ENCODE results near the gene NKD1. TPM values are rescaled to one million over a fixed set of nuclear protein-coding genes. Genes with fewer than 3 reads are reported as not detected.

The NKD1 gene
- total RNA-seq, 1 donor = under 0.01 TPM

GRCh38 chr16:50694206-50694605 is 146.0 kb downstream of the NKD1 start:
- Histone ChIP-seq H3K4me3 (ENCODE audit: insufficient read depth, low read length) (no peak overlapping the region), H4K20me1 (ENCODE audit: insufficient read depth, low read length) (no peaks in the 10 kb centered on the region), H3K4me1 (ENCODE audit: insufficient read depth, low read length) (peaks cover 7% of the 10 kb centered on the region), H2AFZ (ENCODE audit: low read length) (no peak overlapping the region), H3K9me3 (ENCODE audit: low read depth, low read length) (no peaks in the 10 kb centered on the region), H3K27ac (ENCODE audit: low read depth, low read length) (no peak overlapping the region), H3K27me3 (ENCODE audit: insufficient read depth, low read length) (peaks cover 25% of the 10 kb centered on the region), H3K36me3 (ENCODE audit: insufficient read depth, low read length) (no peaks in the 10 kb centered on the region), H3K4me2 (ENCODE audit: insufficient read depth, low read length) (no peak overlapping the region), H3K79me2 (ENCODE audit: insufficient read depth, low read length) (no peaks in the 10 kb centered on the region)
- TF ChIP-seq, protein P1, sequence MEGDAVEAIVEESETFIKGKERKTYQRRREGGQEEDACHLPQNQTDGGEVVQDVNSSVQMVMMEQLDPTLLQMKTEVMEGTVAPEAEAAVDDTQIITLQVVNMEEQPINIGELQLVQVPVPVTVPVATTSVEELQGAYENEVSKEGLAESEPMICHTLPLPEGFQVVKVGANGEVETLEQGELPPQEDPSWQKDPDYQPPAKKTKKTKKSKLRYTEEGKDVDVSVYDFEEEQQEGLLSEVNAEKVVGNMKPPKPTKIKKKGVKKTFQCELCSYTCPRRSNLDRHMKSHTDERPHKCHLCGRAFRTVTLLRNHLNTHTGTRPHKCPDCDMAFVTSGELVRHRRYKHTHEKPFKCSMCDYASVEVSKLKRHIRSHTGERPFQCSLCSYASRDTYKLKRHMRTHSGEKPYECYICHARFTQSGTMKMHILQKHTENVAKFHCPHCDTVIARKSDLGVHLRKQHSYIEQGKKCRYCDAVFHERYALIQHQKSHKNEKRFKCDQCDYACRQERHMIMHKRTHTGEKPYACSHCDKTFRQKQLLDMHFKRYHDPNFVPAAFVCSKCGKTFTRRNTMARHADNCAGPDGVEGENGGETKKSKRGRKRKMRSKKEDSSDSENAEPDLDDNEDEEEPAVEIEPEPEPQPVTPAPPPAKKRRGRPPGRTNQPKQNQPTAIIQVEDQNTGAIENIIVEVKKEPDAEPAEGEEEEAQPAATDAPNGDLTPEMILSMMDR (IDR thresholded peaks at IDR 0.05; ENCODE audit: extremely low read depth, low read depth, low read length) = no peak
- DNase-seq (ENCODE audit: insufficient read length, low spot score, missing footprints) = no peak

DNA sequence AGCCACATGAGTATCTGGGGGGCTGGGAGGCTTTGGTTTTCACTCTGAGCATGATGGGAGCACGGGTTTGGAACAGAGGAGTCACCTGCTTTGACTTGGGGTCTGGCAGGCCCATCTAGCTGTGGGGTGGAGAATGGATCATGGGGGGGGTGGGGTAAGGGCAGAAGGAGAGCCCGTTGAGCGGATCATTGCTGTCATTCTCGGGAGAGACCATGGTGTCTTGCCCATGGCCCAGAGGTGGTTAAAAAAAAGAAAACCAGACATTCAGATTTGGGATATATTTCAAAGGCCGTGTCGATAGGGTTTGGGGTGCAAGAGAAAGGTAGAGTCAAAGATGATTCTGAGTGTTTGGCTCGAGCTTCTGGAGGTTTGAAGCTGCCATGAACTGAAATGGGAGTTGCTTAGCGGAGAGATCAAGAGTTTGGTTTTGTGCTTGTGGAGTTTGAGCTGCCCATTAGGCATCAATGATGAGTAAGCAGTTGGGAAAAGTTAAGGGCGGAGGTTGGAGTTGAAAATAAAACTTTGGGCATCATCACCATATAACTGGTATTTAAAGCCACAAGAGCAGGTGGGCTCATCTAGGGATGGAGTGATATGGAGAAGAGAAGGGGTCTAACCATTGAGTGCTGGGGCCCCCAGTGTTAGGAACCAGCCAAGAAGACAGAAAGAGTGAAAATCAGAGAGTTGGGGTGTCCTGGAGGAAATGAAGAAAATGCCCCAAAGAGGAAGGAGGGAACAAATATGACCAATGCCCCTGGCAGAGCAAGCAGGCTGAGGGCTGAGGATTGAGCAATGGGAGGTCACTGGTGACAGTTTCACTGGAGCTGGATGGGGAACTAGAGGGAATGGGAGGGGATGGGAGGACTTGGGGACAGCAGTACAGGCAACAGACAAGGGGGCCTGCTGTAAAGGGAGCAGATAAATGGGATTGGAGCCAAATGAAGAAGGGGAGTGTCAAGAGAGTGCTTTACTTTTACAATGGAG is 147.1 kb downstream of the NKD1 start:
- Histone ChIP-seq H3K79me2 (ENCODE audit: insufficient read depth, low read length) (no peaks in the 10 kb centered on the region), H3K4me3 (ENCODE audit: insufficient read depth, low read length) (no peak overlapping the region), H4K20me1 (ENCODE audit: insufficient read depth, low read length) (no peaks in the 10 kb centered on the region), H3K9me3 (ENCODE audit: low read depth, low read length) (no peaks in the 10 kb centered on the region), H3K36me3 (ENCODE audit: insufficient read depth, low read length) (no peaks in the 10 kb centered on the region), H2AFZ (ENCODE audit: low read length) (no peak overlapping the region), H3K27me3 (ENCODE audit: insufficient read depth, low read length) (peaks cover 19% of the 10 kb centered on the region), H3K27ac (ENCODE audit: low read depth, low read length) (no peak overlapping the region), H3K4me2 (ENCODE audit: insufficient read depth, low read length) (no peak overlapping the region), H3K4me1 (ENCODE audit: insufficient read depth, low read length) (peaks cover 7% of the 10 kb centered on the region)
- TF ChIP-seq, protein P1 (IDR thresholded peaks at IDR 0.05; ENCODE audit: extremely low read depth, low read depth, low read length) = no peak
- no peak for DNase-seq (ENCODE audit: insufficient read length, low spot score, missing footprints)

GRCh38 chr16:50696126-50696525 is 147.9 kb downstream of the NKD1 start:
- H3K36me3 ChIP-seq (ENCODE audit: insufficient read depth, low read length) = no peaks in the 10 kb centered on the region
- no peaks in the 10 kb centered on the region for H3K79me2 ChIP-seq (ENCODE audit: insufficient read depth, low read length)
- H2AFZ ChIP-seq (ENCODE audit: low read length) = no peak overlapping the region
- no peak overlapping the region for H3K27ac ChIP-seq (ENCODE audit: low read depth, low read length)
- no peaks in the 10 kb centered on the region for H4K20me1 ChIP-seq (ENCODE audit: insufficient read depth, low read length)
- H3K9me3 ChIP-seq (ENCODE audit: low read depth, low read length) = no peaks in the 10 kb centered on the region
- peaks cover 7% of the 10 kb centered on the region for H3K4me1 ChIP-seq (ENCODE audit: insufficient read depth, low read length)
- H3K4me3 ChIP-seq (ENCODE audit: insufficient read depth, low read length) = no peak overlapping the region
- TF ChIP-seq, protein P1 (IDR thresholded peaks at IDR 0.05; ENCODE audit: extremely low read depth, low read depth, low read length) = no peak
- no peak for DNase-seq (ENCODE audit: insufficient read length, low spot score, missing footprints)
- H3K4me2 ChIP-seq (ENCODE audit: insufficient read depth, low read length) = no peak overlapping the region
- peaks cover 19% of the 10 kb centered on the region for H3K27me3 ChIP-seq (ENCODE audit: insufficient read depth, low read length)
